GM19438 (cell line): ENCODE measurements around the gene RPL29.

Source experiments
- ATAC-seq: cut with Tn5 transposase; IDR thresholded peaks from one replicate; pipeline ENCODE4 v1.9.1; 2021; ENCODE audit warnings: low read depth; ENCODE audit not compliant: unreplicated experiment

The RPL29 gene

GRCh38 chr3:51984269-51984647 lies 11.4 kb downstream of the RPL29 start:
- no peak for ATAC-seq

DNA sequence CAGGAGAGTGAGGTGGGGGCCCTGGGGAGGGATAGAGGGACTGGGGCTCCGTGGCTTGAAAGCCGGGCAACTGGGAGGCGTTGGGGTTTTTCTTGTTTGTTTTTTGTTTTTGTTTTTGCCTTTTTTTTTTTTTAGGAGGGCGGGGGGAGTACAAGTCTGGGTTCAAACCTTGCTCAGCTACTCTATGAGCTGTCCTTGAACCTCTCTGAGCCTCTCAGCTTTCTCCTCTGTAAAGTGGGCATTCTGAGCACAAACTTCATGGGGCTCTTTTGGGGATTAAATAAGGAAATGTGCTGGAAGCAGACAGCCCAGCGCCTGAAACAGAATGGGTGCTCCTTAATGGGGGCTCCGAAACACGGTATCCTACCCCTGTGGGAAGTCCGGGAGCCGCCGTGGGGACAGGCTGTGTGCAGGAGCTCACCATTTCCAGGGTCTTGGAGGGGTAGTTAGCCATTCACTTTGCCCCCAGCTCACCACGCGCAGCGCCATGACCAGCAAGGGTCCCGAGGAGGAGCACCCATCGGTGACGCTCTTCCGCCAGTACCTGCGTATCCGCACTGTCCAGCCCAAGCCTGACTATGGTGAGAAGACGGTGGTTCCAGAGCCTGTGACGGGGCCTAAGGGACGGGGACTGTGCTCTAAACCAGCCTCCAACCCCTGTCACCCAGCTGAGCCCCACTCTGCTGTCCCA lies 12.0 kb downstream of the RPL29 start:
- ATAC-seq: no peak

GRCh38 chr3:51982838-51983577 lies 12.7 kb downstream of the RPL29 start, which contains the start of gene ACY1:
Gene ACY1 (plus strand): TSS chr3:51983535. CDS start chr3:51984065, 530 bp downstream.
- ATAC-seq: peak; percentile 73

GRCh38 chr3:51982352-51982837 lies 13.3 kb downstream of the RPL29 start:
- ATAC-seq: peak; percentile 52

DNA sequence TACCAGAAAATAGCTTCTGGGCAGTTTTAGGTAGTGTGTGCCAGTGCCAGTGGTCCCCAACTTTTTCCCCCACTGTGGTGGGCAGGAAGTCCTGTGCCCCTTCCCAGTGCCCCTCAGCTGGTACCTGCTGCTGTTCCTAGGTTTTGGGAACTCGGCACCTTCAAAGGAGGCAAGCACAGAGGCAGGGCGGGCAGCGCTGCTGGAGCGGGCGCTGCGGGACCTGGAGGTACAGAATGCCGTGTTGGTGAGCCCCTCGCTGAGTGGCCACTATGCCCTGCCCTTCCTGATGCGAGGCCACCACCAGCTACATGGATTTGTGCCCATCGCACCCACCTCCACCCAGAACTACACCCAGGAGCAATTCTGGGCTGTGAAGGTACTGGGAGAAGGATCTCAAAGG lies 15.4 kb downstream of the RPL29 start:
- ATAC-seq: no peak

GRCh38 chr3:51978143-51978502 lies 17.6 kb downstream of the RPL29 start:
- ATAC-seq: no peak

GRCh38 chr3:51977446-51978142 lies 18.1 kb downstream of the RPL29 start:
- ATAC-seq: no peak

DNA sequence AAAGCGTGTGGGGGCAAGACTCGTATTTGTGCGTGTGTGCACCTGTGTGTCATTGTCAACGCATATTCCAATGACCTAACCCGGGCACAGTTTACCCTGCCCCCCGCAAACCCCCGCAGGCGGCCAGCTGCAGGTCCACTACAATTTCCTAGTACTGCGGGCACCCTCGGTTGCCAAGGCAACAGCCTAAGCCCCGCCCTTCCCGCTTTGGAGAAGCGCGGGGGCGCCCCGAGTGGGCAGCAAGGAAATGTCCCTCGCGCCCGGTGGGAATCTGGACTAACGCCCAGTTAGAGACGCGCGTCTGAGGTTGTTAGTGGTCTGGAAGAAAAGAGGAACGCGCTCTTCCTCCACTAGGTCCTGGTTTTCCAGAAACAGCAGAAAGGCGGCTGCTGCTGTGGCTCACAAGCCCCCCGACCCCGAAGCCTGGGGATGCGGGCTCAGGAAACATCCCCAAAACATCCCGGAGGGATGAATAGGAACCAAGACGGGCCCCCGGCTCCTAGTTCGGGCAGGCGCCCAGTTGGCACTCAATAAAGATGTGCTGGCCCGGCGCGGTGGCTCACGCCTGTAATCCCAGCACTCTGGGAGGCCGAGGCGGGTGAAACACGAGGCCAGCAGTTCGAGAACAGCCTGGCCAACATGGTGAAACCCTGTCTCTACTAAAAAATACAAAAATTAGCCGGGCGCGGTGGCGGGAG lies 19.7 kb downstream of the RPL29 start:
- no peak for ATAC-seq

DNA sequence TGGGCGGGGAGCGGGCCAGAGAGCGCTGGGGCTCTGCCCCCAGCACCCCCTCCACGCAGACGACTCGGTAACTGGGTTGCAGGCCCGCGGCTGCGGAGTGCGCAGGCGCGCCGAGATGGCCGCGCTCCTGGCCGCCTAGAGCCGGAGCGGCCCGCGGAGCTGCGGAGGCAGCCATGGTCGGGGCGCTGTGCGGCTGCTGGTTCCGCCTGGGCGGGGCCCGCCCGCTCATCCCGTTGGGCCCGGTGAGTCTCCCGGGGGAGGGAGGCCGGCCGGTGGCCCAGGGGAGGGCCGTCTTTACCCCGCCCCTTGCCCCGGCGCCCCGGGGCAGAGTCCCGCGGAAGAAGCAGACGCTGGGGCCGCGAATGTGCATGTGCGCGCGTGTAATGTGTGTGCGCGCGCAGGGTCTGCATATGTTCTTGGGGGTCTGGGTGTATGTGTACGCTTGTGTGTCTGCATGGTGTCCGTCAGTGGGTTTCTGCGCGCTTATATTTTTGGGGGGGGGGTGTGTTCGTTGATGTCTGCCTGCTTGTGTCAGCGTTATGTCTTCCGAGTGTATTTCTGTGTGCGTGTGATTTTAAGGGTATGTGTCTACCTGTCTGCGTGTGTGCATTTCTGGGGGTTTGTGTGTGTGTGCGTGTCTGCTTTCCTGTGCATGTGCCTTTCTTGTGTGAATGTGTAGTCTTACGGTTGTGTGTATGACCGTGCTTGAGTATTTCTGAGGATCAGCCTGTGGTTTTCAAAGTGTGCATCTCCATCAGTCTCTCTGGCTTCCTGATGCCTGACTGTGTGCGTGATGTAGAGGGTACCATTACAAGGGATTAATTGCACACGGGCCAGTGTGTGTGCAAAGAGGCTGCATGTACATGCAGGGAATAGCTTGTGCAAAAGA lies 20.5 kb downstream of the RPL29 start, which contains the start of gene ABHD14A:
Gene ABHD14A (plus strand): TSS at position 102 of the 889 bp plus-strand sequence. CDS start 72 bp downstream, at position 174.
- ATAC-seq: no peak

DNA sequence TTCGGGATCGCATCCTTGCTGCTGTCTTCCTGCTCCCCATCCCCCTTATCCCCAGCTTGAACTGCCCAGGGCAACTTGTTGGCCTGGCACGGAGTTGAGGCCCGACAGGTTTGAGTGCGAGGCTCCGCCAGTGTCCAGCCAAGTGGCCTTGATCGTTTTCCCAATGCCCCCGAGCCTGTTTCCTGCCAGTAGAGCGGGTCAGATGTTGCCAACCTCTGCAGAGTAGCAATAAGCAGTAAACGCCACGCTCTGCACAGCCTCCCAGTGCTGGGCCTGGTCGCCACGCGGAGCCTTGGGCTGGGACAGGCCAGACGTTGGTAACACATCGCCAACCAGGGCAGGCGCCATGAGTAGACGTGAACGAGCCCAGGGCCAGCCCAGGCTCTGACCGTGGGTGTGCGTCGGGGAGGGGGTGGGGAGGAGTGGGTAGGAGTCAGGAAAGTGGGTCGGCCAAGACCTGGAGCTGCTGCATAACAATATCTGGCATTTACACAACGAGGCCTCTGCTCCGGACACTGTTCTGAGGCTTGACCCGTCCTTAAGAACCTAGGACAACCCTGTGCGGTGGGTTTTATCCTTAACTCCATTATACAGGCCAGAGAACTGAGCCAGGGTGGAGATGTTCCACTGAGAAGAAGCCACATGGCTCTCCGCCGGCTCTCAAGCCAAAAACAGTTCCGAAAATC lies 21.3 kb downstream of the RPL29 start:
- no peak for ATAC-seq

GRCh38 chr3:51971350-51971749 lies 24.3 kb downstream of the RPL29 start:
- no peak for ATAC-seq

GRCh38 chr3:51970606-51971300 lies 24.9 kb downstream of the RPL29 start:
- no peak for ATAC-seq

GRCh38 chr3:51969841-51970240 lies 25.9 kb downstream of the RPL29 start:
- ATAC-seq: no peak

DNA sequence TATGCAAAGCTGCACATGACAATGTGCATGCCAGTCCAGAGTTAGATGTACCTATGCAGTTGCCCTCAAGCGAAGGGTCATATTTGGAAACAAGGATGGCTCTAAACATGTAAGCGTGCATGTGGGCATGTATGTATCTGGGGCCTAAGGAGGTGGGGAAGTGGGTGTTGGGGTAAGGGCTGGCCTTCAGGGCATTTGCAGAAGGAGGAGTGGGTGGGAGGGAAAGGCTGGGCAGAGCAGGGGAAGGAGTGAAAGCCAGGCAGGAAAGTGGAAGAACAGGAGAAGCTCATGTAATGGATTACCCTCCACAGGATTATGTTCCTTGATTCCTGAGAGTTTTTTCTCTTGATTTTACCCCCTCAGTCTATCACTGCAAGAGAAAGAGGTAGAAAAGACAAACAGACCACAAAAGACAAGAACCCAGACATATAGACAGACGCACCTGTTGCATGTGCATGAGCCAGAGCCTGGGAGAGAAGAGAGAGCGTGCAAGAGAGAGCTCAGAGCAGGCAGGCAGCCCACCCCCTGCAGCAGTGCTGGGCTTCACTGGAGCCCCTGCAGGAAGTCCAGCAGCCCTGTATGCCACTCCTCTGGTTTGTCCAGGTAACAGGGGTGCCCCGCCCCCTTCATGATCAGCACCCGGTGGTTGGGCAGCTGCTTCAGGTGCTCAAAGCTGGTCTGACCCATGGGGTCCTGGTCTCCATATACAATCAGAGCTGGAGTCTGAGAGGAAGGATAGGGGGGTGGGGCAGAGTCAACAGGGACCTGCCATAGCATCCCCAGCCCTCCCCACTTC lies 26.6 kb downstream of the RPL29 start:
- ATAC-seq: no peak

DNA sequence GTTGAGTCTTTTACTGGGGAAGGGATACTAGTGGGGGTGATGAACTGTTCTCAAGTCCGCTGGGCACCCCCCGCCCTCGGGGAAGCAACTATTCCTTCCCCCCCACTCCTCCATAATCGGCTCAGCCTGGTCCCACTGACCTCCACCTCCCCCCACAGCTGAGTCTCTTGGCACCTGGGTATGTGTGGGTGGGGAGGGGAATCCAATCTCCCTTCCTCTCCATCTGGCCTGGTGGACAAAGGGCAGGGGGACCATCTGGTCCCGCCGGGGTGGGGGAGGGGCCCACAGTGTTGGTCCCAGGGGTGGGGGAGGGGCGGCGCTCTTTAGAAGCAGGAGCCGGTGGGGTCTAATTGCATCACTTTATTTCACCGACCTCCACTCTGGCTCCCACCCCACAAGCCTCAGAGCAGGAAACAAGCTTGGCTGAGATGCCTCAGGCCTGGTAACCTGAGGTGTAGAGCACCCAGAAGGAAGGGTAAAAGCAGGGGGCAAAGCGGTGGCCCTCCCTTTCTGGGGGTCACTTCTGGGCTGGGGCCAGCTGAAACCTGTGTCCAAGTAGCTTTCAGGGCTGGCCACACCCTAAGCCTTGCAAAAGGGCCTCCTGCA lies 27.4 kb downstream of the RPL29 start:
- ATAC-seq: no peak

DNA sequence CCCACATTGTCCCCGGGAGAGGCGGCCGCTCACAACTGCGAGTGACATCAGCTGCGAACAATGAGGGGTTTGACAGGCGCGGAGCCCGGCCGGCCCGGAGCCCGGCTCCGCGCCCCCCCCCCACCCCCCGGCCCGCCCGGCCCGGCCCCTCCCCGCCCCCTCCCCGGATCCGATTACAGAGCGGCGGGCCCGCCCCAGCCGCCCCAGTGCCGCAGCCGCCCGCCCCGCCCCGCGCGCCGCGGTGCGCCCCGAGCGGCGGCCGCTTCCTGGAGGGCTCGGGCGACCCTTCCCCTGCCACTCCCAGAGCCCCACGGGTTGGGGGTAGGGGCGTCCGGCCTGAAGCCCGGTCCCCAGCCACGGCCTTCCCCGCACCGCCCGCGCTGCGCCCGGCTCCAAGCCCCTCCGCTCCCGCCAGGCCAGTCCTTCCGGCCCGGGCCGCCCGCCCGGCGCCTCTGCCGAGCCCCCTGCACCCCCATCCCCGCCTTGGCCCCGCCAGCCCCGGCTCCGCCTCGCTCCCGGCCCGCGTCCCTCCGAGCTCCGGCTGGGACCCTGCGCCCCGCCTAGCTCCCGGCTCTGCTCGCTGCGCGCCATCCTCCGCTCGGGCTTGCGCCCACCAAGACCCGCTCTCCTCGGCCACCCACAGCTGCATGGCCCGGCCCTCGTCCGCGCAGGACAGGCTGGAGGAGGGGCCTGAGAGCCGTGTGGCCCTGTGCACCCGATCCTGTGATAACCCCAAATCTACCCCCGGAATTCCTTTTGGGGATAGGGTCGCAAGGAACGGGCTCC lies 28.1 kb downstream of the RPL29 start, which contains the start of gene PCBP4:
Gene PCBP4 (minus strand): TSS at position 71 of the 786 bp plus-strand sequence. CDS start 6,214 bp downstream, outside the sequence.
- peak; percentile 56 for ATAC-seq
